ENCODE data around the gene MVB12B. TPM values are rescaled to one million over a fixed set of nuclear protein-coding genes. Genes with fewer than 3 reads are reported as not detected.
"Not testable (repeated sequence)": the region's sequence is repeated elsewhere in the genome, so short reads cannot be mapped to it uniquely, and the experiment has no call there.

The MVB12B gene
- total and polyA plus RNA-seq, 2 of the 13 experiments (the other 11 are each of a cell fraction or from before 2014, with no cell fraction given), result 12.1 to 30.1 TPM

DNA sequence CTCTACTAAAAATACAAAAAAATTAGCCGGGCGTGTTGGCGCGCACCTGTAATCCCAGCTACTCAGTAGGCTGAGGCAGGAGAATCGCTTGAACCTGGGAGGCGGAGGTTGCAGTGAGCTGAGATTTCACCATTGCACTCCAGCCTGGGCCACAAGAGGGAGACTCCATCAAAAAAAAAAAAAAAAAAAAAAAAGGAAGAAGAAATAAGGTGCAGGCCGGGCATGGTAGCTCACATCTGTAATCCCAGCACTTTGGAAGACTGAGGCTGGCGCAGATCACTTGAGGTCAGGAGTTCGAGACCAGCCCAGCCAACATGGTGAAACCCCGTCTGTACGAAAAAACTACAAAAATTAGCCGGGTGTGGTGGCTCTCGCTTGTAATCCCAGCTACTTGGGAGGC, 228.8 kb downstream of the MVB12B start:
- FAIRE-seq, result not testable (repeated sequence)

More for the DNA sequence above, 228.8 kb downstream of the MVB12B start:
- H3K4me1 ChIP-seq (ENCODE audit: insufficient read depth, low read length); H3K27ac ChIP-seq (ENCODE audit: extremely low read length, insufficient read depth, low read length); H3K36me3 ChIP-seq (replicated peaks in 1 of 2; ENCODE audit: control insufficient read depth in 1 of 2, insufficient read depth in 2 of 2, low read length in 2 of 2); H3K9me3 ChIP-seq (ENCODE audit: low read length); H3K79me2 ChIP-seq (ENCODE audit: insufficient read depth, low read length); H2AFZ ChIP-seq (ENCODE audit: low read length); ATAC-seq; H3K4me3 ChIP-seq (replicated peaks in 1 of 3; ENCODE audit: insufficient read depth in 1 of 3, low read depth in 2 of 3, low read length in 3 of 3); intact Hi-C loops (cut with micrococcal nuclease; ENCODE audit: unreplicated experiment); DNase-seq (ENCODE audit: low spot score); H3K4me2 ChIP-seq (ENCODE audit: low read depth, low read length); BruUV-seq (replicated peaks); H3K27me3 ChIP-seq (ENCODE audit: control insufficient read depth in 1 of 2, insufficient read depth in 2 of 2, low read length in 2 of 2); H3K9ac ChIP-seq (ENCODE audit: insufficient read depth, low read depth, low read length); H4K20me1 ChIP-seq (ENCODE audit: insufficient read depth, low read length): not testable (repeated sequence)
- TF ChIP-seq CTCF (CRISPR knock-in tag; IDR thresholded peaks at IDR 0.05), result 0 out of 2 replicates have a peak, but pooled peaks have one; percentile 5
- peak; percentile 79 for TF ChIP-seq ZNF362 (CRISPR knock-in tag; IDR thresholded peaks at IDR 0.05; ENCODE audit: borderline replicate concordance)
- TF ChIP-seq GFI1 (CRISPR knock-in tag; IDR thresholded peaks at IDR 0.05; ENCODE audit: borderline replicate concordance), result 0 out of 2 replicates have a peak, but pooled peaks have one; percentile 29
- 83% methylated on average over 13 of the region's 13 CpGs for WGBS (ENCODE audit: low lambda C conversion rate)
- ChIA-PET CTCF (ENCODE audit: low intra/inter-chr PET ratio, low total read pairs) (interaction anchor here (5.2 kb wide), 1 partner anchor 55 kb away, joined by 79 read pairs; no protein-coding TSS in a partner anchor), POLR2A (interaction anchor here (1.1 kb wide), 1 partner anchor 38 kb away, joined by 3 read pairs; no protein-coding TSS in a partner anchor)
- in situ Hi-C loops (cut with HindIII; ENCODE audit: extremely low pct_ligation_motif_present, low pct_unique_long_range_greater_than_20kb), result loop anchor here (5.0 kb wide), 1 partner anchor 53 kb away; no protein-coding TSS in a partner anchor

Small RNA genes lying within 50 kb of the gene (small RNA-seq; reads per million reads assigned to genes)
- gene RF00108 (ENCODE audit: insufficient read depth in 2 of 3, insufficient read length in 3 of 3, low read depth in 2 of 3, low replicate concordance in 1 of 3), result 0 to 1.9 (median 0) reads per million in 3 experiments
